NCI-H1092 (cell line): Measurements from ENCODE around the gene TMBIM1.
A peak's percentile ranks its signal among the peaks of the same experiment; 100 is the strongest.

Experiments
- DNase-seq: peaks from one replicate; lab custom pipeline; 2025; lab: John Stamatoyannopoulos, UW

Gene TMBIM1

GRCh38 chr2:218292048-218293014, at the start of gene TMBIM1:
Gene TMBIM1 (minus strand): TSS chr2:218292503. CDS start chr2:218282141, 10,362 bp downstream.
- no peak for DNase-seq

GRCh38 chr2:218341381-218341780, 49.1 kb upstream of the TMBIM1 start:
- no peak for DNase-seq

GRCh38 chr2:218340656-218341055, 48.4 kb upstream of the TMBIM1 start:
- no peak for DNase-seq

GRCh38 chr2:218334531-218334930, 42.2 kb upstream of the TMBIM1 start:
- no peak for DNase-seq

GRCh38 chr2:218332920-218333645, 40.8 kb upstream of the TMBIM1 start:
- DNase-seq = no peak

- no peak for DNase-seq
These were observed 40.0 kb upstream of the TMBIM1 start for GRCh38 chr2:218332288-218332687.

GRCh38 chr2:218331745-218332144, 39.4 kb upstream of the TMBIM1 start:
- no peak for DNase-seq

GRCh38 chr2:218329826-218330593, 37.7 kb upstream of the TMBIM1 start:
- no peak for DNase-seq

GRCh38 chr2:218329027-218329825, 36.9 kb upstream of the TMBIM1 start:
- no peak for DNase-seq

GRCh38 chr2:218328294-218328693, 36.0 kb upstream of the TMBIM1 start:
- DNase-seq = no peak

GRCh38 chr2:218327451-218328210, 35.3 kb upstream of the TMBIM1 start:
- no peak for DNase-seq

- DNase-seq = no peak
These were observed 34.0 kb upstream of the TMBIM1 start for GRCh38 chr2:218326315-218326714.

GRCh38 chr2:218325566-218326160, 33.4 kb upstream of the TMBIM1 start:
- no peak for DNase-seq

GRCh38 chr2:218323526-218324472, 31.5 kb upstream of the TMBIM1 start:
- DNase-seq = no peak

- peak; percentile 22 for DNase-seq
These were observed 30.6 kb upstream of the TMBIM1 start for GRCh38 chr2:218322768-218323525.

GRCh38 chr2:218320704-218321336, 28.5 kb upstream of the TMBIM1 start:
- DNase-seq = no peak

GRCh38 chr2:218319813-218320365, 27.6 kb upstream of the TMBIM1 start:
- no peak for DNase-seq
